ENCODE results near the gene PRRC2A.
"Not testable (repeated sequence)": the region's sequence is repeated elsewhere in the genome, so short reads cannot be mapped to it uniquely, and the experiment has no call there.

PRRC2A gene

DNA sequence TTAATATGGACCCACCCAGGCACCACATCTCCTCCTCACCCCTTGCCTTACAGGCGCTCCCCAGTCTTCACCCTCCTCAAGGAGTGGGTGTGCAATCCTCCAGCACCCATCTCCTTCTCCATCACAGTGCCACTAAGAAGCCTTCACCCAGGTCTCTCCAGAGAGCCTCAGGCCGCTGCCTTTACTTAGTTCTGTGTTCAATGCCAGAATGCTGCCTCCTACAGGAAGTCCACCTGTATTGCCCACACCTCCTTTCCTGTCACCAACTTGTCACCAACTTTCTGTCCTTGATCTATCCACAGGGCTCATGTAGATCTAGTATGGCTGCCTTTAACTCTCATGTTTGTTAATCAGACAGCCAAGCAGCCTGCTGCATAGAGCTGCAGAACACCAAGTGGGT lies 35.0 kb upstream of the PRRC2A start:
- DNase-seq (ENCODE audit: low read depth in 4 of 4, low spot score in 1 of 4): no peak

DNA sequence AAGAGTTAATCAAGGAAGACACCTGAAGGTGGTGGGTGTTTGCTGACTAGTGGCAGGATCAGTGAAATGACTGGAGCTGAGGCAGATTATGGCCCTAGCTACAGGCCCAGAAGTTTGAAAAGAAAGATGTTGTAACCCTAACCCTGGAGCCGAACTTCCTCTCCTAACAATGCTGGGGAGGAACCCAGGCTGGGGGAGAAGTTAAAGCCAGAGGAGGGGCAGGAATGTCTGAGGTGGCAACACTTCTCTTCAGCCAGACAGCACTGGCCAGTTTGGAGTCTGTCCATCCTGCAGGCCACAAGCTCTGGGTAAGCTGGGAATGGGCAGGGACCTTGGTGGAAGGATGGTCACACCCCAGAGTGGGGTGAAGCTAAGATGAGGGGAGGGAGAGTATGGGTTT lies 34.5 kb upstream of the PRRC2A start, which contains the start of gene LST1:
TSS of gene LST1 (plus strand) at position 270 of the 400 bp plus-strand sequence. CDS start 1,023 bp downstream, outside the sequence.
- DNase-seq (ENCODE audit: low read depth in 4 of 4, low spot score in 1 of 4): no peak

DNA sequence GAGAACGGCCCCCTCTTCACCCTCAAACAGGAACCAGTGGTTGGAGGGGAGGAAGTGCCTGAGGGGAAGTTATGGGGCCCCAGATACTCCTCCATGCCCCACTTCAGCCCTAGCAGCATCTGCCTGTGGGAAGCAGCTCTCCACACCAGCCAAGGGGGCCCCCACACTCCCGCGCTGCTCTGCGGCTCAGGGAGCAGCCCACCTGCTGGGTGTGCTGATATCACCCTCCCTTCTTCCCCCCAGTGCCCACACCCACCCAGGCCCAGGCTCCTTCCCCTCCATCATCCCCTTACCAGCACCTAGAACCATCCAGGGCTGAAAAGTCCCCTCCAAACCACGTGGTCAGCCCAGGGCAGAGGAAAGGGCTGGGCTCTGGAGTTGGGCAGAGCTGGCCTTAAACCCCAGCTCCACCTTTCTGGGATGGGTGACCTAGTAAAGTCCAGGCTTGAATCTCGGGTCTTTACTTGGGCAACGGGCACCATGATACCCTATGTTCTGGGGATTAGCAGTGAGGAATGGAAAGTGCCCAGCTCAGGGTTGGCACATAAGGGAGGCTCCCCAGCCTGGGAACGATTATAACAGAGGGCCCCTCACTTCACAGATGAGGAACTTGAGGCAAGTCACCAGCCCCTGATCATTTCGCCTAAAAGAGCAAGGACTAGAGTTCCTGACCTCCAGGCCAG lies 33.8 kb upstream of the PRRC2A start:
- DNase-seq (ENCODE audit: low read depth in 4 of 4, low spot score in 1 of 4): no peak

DNA sequence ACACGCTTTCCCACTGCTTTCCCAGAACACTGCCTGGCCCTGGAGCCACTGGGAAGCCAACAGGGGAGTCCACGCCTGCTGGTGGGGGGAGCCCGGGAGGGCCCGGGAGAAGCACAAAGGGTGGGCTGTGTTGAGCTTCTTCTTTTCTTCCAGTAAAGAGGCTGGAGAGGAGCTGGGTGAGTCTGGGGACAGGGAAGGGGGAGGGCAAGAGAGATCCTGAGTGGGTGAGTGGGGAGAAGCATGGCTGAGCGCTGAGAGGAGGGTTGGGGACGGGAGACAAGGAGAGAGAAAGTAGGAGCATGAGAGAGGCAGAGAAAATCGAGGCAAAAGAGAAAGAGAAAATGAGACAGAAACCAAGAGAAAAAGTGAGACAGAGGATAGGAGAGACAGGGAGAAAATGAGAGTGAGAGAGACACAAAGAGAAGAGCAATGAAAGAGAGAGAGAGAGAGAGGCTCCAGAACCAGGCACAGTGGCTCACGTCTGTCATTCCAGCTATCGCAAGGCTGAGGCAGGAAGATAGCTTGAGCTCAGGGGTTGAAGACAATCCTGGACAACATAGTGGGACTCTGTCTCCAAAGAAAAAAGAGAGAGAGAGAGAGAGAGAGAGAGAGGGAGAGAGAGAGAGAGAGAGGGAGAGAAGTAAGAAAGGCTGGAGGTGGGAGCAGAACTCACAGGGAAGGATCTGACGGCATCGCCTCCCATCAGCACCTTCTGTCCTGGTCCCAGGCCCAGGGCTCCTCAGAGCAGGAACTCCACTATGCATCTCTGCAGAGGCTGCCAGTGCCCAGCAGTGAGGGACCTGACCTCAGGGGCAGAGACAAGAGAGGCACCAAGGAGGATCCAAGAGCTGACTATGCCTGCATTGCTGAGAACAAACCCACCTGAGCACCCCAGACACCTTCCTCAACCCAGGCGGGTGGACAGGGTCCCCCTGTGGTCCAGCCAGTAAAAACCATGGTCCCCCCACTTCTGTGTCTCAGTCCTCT lies 32.4 kb upstream of the PRRC2A start:
- DNase-seq (ENCODE audit: low read depth in 4 of 4, low spot score in 1 of 4): no peak

DNA sequence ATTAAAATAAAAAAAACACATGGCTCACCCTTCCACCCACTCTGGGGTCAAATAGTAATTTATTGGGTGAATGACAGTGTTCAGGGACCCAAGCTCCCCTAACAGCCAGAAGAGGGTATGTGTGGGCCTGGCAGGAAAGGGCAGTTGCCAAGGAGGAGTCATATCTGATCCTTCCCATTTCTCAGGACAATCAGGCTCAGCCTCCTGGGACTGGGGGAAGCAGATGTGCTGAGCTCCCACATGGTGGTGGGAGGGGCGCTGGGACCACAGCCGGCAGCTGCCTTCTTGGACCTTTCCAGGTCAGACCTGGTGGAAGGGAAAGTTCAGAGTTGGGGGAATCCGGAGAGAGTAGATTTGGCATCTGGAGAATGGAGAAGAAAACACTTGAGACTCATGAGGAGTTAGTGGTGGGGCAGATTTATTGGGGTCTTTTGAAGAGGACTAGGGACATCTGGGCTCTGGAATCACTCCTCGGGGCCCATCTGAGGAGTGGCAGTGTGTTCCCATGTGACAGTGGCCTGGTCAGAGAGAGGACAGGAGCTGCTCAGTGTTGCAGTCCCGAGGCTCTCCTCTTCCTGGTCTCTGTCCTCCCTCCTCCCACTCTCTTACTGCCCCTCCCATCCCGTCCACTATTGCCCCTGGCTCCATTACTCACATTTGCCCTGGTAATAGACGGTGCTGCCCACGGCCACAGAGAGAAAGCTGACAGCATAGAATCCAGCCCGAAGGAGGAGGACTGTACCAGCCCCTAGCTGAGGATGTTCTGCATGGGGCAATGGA lies 31.5 kb upstream of the PRRC2A start:
- DNase-seq (ENCODE audit: low read depth in 4 of 4, low spot score in 1 of 4): no peak

DNA sequence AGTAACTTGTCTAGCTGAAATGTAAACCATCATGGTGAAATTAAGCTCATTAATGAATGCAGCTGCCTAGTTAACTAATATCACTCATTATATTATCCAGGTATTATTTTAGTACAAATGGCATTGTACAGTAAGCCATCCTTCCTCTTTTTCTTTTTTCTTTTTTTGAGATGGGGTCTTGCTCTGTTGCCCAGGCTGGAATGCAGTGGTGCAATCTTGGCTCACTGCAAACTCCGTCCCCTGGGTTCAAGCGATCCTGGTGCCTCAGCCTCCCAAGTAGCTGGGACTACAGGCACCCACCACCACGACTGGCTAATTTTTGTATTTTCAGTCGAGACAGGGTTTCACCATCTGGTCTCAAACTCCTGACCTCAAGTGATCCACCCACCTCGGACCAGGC lies 29.8 kb upstream of the PRRC2A start:
- DNase-seq (ENCODE audit: low read depth in 4 of 4, low spot score in 1 of 4): not testable (repeated sequence)

DNA sequence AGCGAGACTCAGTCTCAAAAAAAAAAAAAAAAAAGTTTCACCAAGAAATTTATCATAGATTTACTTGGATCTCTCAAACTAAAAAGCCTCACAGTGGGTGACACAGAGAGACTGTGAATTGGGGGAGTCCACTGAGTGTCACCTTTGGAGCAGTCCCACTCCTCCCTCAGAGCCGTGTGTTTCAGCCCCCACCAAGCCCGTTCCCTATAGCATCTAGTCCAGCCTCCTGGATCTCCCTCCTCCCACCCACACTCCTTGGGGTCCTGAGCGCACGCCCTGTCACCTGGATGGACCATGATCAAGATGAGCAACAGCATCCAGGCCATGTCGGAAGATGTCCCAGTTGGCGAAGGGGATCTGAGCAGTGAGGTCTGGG lies 28.1 kb upstream of the PRRC2A start:
- no peak for DNase-seq (ENCODE audit: low read depth in 4 of 4, low spot score in 1 of 4)

DNA sequence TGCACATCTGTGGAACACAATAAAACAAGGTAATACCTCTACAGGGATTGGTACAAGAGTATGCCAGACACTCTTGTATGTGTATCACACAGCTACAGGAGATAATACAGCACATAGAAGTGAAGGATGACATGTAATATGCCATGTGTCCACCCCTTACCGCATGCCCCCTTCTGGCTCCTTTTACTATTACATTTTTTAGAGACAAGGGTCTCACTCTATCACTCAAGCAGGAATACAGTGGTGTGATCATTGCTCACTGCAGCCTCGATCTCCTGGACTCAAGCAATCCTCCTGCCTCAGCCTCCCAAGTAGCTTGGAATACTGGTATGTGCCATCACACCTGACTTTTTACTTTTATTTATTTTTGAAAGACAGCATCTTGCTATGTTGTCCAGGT lies 23.5 kb upstream of the PRRC2A start:
- DNase-seq (ENCODE audit: low read depth in 4 of 4, low spot score in 1 of 4): no peak

DNA sequence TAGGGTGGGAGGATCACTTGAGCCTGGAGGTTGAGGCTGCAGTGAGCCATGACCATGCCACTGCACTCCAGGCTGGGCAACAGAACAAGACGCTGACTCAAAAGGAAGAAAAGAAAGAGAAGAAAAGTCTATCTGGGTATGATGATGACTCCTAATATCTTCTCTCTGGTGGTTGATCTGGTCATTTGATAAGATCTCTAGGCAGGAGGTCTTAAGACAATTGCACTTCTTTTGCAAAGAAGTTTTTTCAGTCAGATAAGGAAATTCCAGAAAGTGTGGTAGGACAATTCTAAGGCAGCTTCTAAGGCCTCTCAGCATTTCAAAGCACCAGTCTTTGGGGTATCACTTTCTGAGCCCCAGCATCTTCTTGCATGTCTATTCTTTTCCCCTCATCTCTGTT lies 13.2 kb upstream of the PRRC2A start:
- no peak for DNase-seq (ENCODE audit: low read depth in 4 of 4, low spot score in 1 of 4)

DNA sequence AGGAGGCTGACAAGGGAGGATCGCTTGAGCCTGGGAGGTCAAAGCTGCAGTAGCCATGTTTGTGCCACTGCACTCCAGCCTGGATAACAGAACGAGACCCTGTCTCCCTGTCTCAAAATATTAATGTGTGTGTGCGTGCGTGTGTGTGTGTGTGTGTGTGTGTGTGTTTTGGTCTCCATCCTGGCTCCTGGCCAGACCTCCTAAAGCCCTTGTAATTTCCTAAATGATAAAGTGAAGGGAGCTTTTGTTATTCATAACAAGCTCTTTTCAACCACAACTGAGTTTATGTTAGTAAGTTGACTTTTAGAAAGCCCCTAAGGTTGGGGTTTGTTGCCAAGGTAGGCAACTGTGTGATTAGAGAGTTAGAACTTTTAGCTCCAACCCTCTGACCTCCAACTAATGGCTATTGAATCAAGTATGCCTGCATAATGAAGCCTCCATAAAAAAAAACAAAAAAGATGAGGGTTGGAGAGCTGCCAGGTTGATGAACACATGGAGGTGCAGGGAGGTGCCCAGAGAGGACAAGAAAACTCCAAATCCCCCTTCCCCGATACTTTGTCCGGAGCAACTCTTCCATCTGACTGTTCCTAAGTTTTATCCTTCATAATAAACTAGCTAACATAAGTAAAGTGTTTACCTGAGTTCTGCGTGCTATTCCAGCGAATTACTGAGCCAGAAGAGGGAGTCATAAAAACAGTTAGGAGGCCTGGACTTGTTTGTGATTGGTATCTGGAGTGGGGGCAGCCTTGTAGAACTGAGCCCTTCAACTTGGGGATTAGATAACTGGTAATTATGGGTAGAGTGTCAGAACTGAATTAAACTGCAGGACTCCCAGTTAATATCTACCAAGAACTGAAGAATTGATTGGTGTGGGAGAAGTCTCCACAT lies 10.8 kb upstream of the PRRC2A start:
- no peak for DNase-seq (ENCODE audit: low read depth in 4 of 4, low spot score in 1 of 4)

DNA sequence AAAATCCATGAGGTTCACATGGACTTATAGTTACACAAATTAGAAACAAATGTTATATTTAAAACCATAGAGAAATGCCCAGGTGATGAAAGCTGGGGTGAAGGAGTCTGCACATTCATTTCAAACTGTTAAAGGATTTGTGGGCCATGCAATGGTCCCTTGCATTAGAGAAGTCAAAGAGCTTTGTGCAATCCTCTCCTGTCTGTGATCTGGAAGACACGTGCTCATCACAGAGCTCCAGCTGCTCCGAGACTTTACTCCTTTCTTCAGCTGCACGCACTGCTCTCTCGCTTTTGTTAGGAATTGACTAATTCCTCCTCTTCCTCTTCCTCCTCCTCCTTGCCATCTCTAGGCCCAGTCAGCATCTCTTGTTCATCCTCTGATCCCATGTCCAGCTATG lies 9.5 kb upstream of the PRRC2A start:
- no peak for DNase-seq (ENCODE audit: low read depth in 4 of 4, low spot score in 1 of 4)

DNA sequence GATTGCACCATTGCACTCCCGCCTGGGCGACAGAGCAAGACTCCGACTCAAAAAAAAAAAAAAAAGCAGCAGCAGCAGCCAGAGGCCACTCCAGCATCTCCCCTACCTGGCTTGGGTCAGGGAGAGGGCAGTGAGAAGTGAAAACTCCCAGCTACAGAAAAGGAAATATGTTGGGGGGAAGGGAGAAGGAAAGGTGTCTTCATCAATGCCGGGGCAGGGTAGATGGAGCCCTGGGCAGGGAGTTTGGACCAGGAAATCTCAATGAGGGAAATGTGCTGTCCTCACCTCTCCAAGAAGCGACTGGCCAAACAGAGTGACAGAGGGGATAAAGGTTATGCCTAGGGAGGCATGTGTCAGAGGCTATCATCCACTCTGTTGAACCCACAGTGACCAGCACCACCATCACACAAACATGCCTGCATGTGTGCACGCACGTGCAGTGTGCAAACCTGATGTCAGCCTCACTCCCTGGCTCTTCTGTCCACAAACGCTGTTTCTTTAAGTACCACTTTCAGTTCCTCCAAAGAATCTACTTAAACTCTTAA lies 6.4 kb upstream of the PRRC2A start:
- no peak for DNase-seq (ENCODE audit: low read depth in 4 of 4, low spot score in 1 of 4)

DNA sequence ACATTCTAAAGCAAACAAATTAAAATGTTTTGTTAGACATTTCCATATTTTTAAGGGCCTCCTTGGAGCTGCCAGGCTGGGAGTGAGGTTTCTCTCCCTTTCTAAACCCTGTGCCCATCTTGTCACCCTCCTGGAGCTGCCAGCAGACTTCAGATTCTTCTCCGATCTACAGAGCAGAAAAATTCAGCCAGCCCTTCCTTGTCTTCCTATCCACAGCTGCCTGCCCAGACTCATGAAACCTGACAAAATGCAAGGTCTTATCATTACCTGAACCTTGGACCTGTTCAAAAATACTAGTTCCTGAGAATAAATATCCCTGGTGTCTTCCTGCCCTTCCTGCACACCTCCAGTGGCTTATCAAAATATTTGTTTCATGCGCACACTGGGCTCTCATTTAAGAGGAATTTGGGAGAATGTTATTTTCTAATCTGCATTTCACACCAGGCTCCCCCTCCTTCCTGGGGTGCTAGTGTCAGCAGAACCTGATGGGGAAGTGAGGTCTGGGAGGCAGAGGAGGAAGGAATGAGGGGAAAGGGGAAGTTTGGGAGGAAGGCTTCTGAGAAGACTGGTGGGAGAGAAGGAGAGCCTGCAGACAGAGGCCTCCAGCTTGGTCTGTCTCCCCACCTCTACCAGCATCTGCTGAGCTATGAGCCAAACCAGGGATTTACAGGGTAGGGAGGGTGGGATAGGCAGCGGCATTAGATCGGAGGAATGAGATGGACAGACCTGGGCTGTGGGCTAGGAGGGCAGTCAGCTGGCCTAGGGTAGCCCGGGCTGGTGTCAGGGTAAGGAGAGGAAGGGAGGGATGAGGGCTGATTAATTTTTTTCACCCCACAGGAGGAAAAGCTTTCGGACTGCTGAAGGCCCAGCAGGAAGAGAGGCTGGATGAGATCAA lies 5.6 kb upstream of the PRRC2A start, which contains the start of gene AIF1:
TSS of gene AIF1 (plus strand) at position 551 of the 895 bp plus-strand sequence. CDS start at position 647, 96 bp downstream.
- no peak for DNase-seq (ENCODE audit: low read depth in 4 of 4, low spot score in 1 of 4)

DNA sequence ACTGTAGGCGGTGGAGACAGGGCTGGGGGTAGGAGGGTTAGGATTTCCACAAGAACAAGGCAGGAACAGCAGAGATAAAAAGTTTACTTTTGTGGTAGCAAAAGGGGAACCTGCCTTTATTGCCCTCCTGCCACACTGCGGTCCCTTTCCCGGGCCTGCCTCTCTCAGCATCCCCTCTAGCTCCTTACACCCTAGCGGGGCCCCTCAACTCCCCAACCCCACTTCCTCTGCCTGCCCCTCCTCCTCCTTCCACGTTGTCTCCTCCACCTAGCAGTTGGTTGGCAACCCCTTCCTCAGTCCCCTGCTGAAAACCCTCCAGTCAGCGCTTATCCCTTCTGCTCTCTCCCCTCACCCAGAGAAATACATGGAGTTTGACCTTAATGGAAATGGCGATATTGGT lies 4.8 kb upstream of the PRRC2A start:
- no peak for DNase-seq (ENCODE audit: low read depth in 4 of 4, low spot score in 1 of 4)

DNA sequence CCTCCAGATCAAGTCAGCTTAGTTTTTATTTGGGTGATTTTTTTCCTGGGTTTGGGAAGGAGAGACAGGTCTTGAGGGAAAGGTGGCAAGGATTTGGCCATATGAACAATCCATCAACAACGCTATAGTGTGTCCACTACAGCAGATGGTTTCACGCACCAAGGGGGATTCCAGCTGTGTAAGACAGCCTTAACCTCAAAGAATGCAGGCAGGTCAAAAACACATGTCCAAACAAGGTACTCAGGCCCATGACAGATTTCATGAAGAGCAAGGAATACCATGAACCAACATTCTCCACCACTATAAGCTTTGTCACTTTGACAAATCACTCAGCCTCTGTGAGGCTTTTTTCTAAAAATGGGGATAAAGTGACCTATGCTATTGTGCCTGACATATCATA lies 3.5 kb upstream of the PRRC2A start:
- no peak for DNase-seq (ENCODE audit: low read depth in 4 of 4, low spot score in 1 of 4)

DNA sequence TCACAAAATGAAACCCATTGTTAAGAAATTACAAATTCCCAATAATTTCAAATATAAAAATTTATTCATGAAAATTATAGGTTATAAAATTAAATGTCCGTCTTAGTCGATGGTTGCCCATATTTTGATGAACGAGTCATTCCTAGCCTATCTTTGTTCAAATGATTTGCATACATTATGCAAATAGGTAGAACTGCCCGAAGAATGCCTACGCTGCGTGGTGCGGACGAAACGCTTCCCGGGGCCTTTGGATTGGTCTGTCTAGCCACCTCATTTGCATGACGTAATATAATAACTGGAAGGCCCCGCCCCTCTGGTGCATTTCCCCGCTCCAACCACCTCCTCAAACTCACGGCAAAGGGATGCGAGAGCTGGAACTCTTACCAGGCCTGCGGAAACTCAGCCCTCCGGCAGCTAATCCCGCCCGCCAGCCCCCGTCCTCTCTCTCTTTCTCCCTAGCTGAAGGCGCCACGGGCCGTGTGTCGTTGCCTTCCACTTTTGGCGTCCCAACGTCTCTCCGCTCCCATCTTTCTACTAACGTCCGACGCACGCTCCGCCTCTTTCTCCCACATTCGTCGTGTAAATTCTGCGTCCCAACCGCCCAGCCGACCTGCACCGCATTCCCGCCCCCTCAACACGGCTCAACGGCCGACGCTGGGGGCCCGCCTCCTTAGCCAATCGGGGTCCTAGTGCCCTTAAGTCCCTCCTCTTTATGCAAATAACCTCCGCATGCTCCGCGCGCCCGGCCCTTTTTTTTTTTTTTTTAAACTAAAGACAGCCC lies 520 bp upstream of the PRRC2A start:
- DNase-seq (ENCODE audit: low read depth in 4 of 4, low spot score in 1 of 4): peak; percentile 84 to 96 (median 88)

DNA sequence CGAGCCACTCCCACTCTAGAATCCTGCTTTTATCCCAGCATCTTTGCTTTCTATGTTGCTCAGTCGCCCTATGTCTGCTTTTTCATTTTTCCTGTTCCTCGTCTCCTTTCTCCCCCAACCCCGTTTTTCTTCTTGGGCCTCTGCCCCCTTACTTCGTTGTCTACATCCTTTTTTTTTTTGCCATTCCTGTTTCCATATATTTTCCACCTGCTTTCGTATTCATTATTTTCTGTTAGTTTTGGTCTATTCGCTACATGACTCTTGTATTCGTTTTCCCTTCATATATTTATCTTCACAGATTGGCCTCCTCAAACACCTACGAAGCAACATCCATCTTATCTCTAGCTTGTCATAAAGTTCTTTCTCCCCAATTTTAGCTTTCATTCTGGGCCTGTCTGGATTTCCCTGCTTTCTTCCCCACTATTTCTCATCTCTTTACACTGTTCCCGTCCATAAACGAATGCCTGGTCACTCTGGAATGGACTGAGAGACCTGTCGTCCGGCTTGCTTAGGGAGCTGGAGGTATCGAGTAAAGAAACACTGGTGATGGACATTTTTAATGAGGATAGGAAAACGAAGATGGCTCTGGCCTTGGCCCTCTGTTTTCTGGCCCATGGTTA lies 915 bp downstream of the PRRC2A start:
- no peak for DNase-seq (ENCODE audit: low read depth in 4 of 4, low spot score in 1 of 4)

DNA sequence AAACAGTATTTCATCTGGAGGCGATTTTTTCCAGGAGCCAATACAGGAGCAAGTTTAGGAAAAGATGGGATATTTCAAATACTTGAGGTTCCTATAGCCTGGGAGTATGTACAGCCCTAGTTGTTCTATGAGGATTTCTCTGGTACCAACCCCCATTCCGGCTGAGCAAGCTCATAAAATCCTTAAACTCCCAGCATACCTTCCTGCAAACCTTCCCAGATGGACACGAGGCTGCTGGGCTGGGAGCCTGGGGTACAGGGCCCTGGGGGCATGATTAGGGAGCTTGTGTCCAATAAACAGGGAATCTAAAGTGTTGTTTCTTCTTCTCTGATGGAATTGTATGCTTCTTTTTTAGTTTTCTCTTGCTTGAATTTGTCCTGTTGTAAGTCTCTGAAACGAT lies 1.5 kb downstream of the PRRC2A start:
- no peak for DNase-seq (ENCODE audit: low read depth in 4 of 4, low spot score in 1 of 4)
